Mesothelial cell of epicardium (in vitro differentiated cells): ENCODE measurements around the gene SERPINB2. TPM values are rescaled to one million over a fixed set of nuclear protein-coding genes. Genes with fewer than 3 reads are reported as not detected.

Experiments
- DNase-seq, 2 experiments: peaks; one replicate each; pipeline ENCODE4 v3.0.0; 2021; ENCODE audit warnings: low spot score in 2 of 2; ENCODE audit not compliant: unreplicated experiment in 2 of 2
- H3K27ac Mint-ChIP-seq: 2 replicates; pipeline ENCODE4 v1.8.0; 2021; ENCODE audit warnings: mixed read lengths
- H3K27me3 Mint-ChIP-seq: 2 replicates; pipeline ENCODE4 v1.8.0; 2021; ENCODE audit warnings: low read depth, mixed read lengths
- H3K36me3 Mint-ChIP-seq: 2 replicates; pipeline ENCODE4 v1.8.0; 2021; ENCODE audit warnings: mixed read lengths
- H3K4me1 Mint-ChIP-seq: 2 replicates; pipeline ENCODE4 v1.8.0; 2021; ENCODE audit warnings: mixed read lengths
- H3K4me3 Mint-ChIP-seq: 2 replicates; pipeline ENCODE4 v1.8.0; 2021; ENCODE audit warnings: mild to moderate bottlenecking, moderate library complexity, mixed read lengths
- H3K9me3 Mint-ChIP-seq: 2 replicates; pipeline ENCODE4 v1.8.0; 2021; ENCODE audit warnings: mixed read lengths
- CTCF ChIP-seq: fragments of 200-600 bp; sonication (generic); IDR thresholded peaks from one replicate; pipeline ENCODE4 v1.5.0; 2021; ENCODE audit warnings: antibody characterized with exemption; ENCODE audit not compliant: unreplicated experiment
- total RNA-seq: library from RNA; stranded (reverse); gene quantifications from 3 replicates; pipeline ENCODE4 v1.2.1, GENCODE V29; 2021

The SERPINB2 gene
- total RNA-seq, 1 donor from 2014 or later = 1.4 TPM

GRCh38 chr18:63879709-63880108, 7.8 kb upstream of the SERPINB2 start:
- peaks cover 8% of the 10 kb centered on the region for H3K4me1 Mint-ChIP-seq
- peaks cover 4% of the 10 kb centered on the region for H3K27me3 Mint-ChIP-seq
- no peak for TF ChIP-seq CTCF
- no peak overlapping the region for H3K4me3 Mint-ChIP-seq
- no peak for DNase-seq
- no peaks in the 10 kb centered on the region for H3K36me3 Mint-ChIP-seq
- no peak overlapping the region for H3K27ac Mint-ChIP-seq
- no peaks in the 10 kb centered on the region for H3K9me3 Mint-ChIP-seq

- Mint-ChIP-seq H3K36me3 (no peaks in the 10 kb centered on the region), H3K9me3 (no peaks in the 10 kb centered on the region), H3K4me1 (peaks cover 8% of the 10 kb centered on the region), H3K27ac (no peak overlapping the region), H3K27me3 (peaks cover 6% of the 10 kb centered on the region), H3K4me3 (no peak overlapping the region)
- no peak for TF ChIP-seq CTCF
- DNase-seq = no peak
These were observed 5.7 kb upstream of the SERPINB2 start for GRCh38 chr18:63881851-63882250.

DNA sequence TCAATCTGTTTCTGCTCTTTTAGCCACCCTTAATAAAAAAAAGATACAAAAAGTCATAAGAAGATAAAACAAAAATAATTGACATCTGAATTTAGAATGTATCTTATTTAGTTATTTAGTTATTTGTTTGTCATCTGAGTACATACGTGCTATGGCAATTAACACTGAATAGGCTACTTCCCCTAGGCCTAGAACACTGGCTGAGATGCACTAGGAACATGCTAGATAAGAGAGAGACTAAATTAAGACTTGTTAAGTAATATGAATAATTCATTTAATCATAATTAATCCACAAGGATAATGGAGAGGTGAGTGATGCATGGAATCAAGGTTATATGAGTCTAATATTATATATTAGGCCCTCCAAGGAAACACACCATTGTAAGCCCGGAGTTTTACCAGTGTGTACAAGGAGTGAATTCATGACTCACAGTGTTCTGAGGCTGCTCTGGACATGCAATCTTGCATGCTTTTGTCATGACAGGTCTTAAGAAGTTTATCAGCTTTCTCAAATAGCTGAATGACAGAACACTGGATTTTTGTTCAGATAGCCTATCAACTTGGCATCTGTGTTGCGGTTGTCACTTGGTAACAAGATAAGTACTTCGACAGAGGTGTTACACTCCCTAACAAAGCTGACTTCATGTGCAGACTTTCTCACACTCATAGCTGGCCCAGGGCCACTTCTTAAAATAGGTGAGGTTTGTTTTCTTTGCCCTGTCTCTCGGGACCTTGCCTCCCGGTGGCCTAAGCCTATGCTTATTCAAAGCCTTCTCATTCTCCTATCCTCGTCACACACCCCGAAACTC, 5.0 kb upstream of the SERPINB2 start:
- Mint-ChIP-seq H3K27ac (no peak overlapping the region), H3K9me3 (no peaks in the 10 kb centered on the region), H3K36me3 (no peaks in the 10 kb centered on the region), H3K4me1 (peaks cover 10% of the 10 kb centered on the region), H3K4me3 (no peak overlapping the region), H3K27me3 (peaks cover 6% of the 10 kb centered on the region)
- no peak for TF ChIP-seq CTCF
- DNase-seq = no peak

DNA sequence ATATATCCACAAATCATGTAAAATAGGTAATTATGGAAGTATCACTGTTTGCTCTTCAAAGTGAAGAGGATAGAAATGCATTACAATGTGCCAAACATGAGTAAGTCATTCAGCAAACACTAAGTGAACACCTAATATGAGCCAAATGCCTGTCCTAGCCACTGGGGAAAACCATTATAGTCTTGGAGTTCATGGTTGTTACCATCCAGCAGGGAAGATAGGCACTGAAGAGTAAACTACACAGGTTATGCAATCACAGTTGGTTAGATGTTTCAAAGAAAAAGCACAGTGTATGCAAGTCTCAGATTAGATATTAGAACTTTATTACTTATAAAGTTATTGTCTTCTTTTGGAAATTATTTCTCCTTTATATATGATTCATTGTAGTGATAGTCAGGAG, 3.9 kb upstream of the SERPINB2 start:
- H3K36me3 Mint-ChIP-seq = no peaks in the 10 kb centered on the region

DNA sequence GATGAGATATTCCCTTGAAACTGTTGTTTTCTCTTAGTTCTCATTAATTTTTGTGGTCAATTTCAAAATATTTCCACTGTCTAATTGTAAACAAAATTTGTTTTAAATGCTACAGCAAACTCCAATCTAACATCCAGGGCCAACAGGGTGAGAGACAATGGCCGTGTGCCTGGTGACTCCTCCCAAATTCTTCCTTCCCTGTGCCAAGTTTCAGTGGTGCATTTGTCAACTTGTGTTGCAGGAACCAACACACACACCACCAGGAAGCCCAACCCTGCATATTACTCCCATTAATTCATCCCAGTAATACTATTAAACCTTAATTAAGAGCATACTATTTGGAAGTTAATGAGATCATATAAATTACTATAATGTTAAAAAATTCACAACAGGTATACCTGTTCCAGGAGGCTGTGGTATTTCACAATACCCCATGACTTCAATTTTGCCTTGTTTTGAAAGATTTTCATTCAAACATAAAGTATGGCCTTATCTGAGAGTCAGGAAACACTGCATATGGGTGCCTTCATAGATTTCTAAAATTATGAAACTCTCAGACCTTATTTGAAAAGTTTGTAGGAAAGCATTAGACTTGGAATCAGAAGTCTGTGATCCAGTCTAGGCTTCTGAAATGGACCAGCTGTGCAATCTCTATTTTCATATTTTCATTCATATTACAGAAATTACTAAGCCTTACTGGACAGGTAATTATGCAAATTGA, 1.1 kb downstream of the SERPINB2 start:
- Mint-ChIP-seq H3K27ac (no peak overlapping the region), H3K36me3 (no peaks in the 10 kb centered on the region), H3K9me3 (no peaks in the 10 kb centered on the region), H3K4me1 (peaks cover 4% of the 10 kb centered on the region), H3K27me3 (peaks cover 6% of the 10 kb centered on the region), H3K4me3 (no peak overlapping the region)
- TF ChIP-seq CTCF = no peak
- DNase-seq = no peak

More for the DNA sequence above, 3.9 kb upstream of the SERPINB2 start:
- no peak overlapping the region for H3K27ac Mint-ChIP-seq
- H3K9me3 Mint-ChIP-seq = no peaks in the 10 kb centered on the region
- H3K4me3 Mint-ChIP-seq = no peak overlapping the region
- H3K27me3 Mint-ChIP-seq = peaks cover 6% of the 10 kb centered on the region
- H3K4me1 Mint-ChIP-seq = peaks cover 9% of the 10 kb centered on the region
- DNase-seq = no peak
- no peak for TF ChIP-seq CTCF
